HPDE6-E6E7 (cell line): ENCODE measurements around the gene GRAMD1A.
"Not testable (repeated sequence)": the region's sequence is repeated elsewhere in the genome, so short reads cannot be mapped to it uniquely, and the experiment has no call there.

Experiments used
- DNase-seq: peaks from one replicate; pipeline ENCODE4 v3.0.0; 2011; ENCODE audit warnings: missing footprints; ENCODE audit errors: extremely low spot score

Gene GRAMD1A

GRCh38 chr19:35037716-35038622 lies 37.8 kb downstream of the GRAMD1A start:
- no peak for DNase-seq

DNA sequence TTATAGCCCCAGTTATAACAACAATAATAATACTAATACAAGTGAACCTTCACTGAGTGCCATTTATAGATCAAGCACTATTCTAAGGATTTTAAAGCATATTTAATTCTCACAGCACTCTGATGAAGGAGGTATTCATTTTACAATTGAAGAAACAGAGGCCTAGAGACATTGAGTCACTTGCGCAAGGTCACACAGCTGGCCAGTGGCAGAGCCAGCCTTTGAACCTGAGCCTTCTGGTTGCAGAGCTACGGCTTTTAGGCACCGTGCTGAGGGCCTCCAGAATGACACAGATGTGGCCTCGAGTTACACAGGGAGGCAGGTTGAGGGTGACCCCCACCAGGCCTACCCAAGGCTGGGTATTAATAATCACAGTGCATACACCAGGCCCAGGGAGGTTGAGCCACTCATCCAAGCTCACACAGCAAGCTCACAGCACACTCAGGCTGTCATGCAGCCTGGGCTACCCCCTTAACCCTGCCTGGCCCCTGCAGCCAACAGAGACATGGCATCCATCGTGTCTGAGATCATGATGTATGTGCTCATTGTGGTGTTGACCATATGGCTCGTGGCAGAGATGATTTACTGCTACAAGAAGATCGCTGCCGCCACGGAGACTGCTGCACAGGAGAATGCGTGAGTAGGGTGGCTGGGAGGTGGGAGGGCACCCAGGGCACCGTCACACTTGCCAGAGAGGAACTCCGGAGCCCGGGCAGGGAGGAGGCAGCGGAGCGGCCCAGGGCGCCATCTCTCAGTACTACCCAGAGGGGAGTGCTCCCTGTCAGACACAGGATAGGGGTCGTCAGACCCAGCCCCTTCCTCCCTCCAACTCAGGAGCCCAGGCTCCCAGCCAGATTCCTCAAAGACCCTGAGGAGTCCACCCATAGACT lies 38.7 kb downstream of the GRAMD1A start:
- DNase-seq, result no peak

DNA sequence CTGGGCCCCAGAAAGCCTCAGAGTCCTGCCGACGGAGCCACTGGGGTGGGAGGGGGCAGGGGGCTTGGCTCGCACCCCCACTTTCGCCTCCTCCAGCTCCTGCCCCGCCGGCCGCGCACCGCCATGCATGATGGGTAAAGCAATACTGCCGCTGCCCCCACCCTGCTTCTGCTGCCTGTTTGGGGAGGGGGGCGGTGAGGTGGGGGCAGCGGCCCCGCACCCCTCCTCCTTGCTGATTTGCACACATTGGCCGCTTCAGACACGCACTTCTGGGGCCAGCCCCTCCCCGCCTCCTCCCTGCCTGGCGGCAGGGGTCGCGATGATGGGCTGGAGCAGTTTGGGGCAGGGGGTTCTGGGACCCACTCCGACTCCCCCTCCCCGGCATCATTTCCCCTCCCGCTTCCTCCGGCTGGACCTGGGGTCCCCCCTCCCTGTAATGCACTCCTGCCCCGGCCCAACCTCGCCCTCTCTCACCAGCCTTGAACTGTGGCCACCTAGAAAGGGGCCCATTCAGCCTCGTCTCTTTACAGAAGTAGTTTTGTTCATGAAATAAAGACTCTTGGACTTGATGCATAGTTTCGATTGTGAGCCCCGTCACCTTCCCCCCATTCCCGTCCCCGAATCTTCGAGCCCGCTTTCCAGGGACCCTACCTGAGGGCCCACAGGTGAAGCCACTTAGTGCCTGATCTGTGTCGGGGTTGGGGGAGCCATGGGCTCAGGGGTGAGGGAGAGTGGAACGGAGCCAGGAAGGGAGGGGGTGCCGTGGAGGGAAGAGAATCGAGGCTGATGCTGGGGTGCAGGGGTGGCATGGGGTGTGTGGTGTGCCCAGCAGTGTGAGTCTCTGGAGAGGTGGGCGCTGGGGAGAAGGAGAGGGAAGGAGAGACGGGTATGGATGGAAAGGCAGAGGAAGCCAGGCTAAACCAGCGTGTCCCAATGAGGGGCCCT lies 40.0 kb downstream of the GRAMD1A start:
- DNase-seq, result no peak

GRCh38 chr19:35040826-35041547 lies 40.9 kb downstream of the GRAMD1A start:
- DNase-seq, result no peak

- DNase-seq, result no peak
Observed at GRCh38 chr19:35041548-35042055, 41.5 kb downstream of the GRAMD1A start, which contains the start of gene HPN. Gene HPN, plus strand, starts transcription at chr19:35041721. Its CDS starts 786 bp downstream, at chr19:35042507.

DNA sequence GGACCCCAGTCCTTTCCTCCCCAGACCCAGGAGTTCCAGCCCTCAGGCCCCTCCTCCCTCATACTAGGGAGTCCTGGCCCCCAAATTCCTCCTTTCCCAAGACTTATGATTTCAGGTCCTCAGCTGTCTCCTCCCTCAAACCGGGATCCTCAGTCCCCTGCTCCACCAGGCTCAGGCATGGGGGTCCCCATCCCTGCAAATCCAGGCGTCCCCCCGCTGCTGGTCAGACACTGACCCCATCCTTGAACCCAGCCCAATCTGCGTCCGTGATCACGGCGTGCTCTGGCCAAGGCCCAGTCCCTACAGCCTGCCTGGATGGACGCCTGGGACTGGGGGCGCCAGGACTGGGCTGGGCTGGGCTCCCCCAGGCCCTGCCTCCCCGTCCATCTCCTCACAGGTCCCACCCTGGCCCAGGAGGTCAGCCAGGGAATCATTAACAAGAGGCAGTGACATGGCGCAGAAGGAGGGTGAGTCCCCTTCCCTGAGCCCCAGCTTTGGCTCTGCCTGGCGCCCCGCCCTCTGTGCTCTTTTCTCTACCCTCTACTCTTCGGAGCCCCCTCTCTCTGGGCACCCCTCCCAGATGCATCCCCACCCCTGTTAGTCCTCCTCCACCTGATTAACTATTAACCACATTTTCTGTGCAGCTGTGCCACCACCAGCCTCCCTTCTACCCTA lies 42.1 kb downstream of the GRAMD1A start:
- DNase-seq, result no peak

DNA sequence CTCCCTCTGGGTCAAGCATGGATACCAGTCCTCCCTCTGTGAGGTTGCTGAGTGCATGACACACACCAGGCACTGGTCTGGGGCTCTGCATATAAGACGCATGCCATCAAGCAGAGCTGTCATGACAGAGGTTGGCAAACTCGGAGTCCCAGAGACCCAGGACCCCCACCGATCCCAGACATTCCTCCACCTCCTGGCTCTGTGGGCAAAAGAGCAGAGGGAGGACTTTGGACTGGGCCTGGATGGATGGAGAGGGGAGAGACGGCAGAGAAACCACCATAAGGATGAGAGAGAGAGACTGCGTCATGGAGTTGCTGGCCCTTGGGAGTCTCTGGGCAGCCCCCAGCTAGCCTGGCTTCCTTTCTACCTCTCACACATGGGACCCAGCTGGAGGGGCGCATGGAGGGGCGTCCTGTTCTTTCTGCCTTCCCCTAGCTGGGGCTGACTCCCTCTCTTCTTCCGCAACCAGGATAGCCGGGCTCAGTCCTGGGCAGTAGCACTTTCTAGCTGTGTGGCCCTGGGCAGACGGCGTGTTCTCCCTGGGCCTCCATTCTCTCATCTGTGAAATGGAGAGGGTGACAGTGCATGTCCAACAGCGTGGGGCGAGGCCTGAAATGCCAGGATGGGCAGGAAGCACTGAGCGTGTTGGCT lies 43.0 kb downstream of the GRAMD1A start:
- no peak for DNase-seq

DNA sequence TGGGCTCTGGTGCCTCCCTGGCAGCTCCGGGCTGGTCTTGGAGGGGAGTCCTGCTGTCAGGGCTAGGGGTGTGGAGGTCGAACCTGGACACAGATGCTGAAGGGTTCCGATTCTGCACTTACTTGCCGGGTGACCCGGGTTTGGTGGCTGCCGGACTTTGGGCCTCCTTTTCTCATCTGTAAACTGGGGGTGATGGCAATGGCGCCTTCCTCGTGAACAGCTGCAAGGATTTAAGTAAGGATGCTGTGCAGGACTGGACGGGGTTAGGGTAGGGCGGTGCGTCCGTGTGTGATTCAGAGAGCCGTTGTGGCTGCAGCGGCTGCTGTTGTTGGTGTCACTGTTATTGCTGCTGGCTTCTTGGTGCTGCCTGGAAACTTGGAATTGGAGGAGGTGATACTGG lies 43.8 kb downstream of the GRAMD1A start:
- no peak for DNase-seq

DNA sequence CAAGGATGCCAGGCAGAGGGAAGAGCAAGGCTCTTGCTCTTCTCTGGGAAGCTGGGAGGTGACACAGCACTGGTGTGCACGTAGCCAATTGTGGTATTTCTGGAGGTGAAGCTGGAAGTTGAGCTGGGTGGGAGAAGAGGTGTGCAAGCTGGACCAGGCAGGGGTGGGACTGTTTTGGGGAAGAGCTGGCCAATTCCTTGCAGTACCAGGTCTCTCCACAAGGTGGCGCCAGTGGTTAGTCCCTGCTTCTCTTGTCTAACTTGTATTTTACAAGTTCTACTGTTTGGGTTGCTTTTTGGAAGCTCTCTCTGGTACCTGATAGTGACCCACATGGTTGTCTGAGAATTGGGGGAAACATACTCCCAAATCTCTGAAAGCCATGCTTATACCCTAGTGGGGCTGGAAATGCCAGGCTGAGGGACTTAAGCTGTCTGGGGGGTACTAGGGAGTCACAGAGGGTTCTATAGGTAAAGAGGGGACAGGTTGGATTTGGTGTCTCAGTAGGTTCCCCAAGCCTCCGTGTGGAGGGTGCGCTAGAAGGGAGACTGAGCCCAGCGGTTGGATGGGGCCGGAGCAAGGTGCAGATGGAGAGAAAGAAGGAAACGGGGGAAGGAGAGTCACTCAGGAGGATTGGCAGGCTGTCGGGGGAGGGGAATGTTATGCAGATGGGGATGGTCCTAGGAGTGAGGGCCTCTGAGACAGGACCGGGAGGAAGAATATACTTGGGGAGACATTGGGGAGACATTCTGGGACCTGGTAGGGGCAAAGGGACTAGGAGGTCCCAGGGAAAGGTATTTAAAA lies 44.4 kb downstream of the GRAMD1A start:
- DNase-seq, result no peak

DNA sequence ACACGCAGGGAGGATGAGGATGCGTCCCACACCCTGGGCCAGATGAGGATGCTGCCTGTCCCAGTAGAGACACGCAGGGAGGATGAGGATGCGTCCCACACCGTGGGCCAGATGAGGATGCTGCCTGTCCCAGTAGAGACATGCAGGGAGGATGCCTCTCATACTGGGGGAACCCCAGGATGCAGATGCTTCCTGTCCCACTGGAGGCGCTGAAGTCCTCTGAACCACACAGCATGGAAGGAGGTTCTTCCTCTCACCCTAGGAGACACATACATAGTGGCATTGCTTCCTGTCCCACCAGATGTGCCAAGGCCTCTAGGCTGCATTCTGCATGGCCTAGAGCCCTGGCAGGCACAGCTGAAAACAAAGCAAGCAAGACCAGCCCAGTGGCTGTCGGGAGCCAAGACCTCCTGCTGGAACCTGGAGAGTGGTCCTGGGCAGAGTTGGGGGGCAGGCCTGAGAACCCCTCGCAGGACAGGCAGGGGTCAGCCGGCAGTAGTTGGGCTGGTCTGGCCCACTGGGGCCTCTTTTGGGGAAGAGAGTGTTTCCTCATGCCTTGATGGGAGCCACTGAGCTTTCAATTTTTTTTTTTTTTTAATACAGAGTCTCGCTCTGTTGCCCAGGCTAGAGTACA lies 45.7 kb downstream of the GRAMD1A start:
- no peak for DNase-seq

DNA sequence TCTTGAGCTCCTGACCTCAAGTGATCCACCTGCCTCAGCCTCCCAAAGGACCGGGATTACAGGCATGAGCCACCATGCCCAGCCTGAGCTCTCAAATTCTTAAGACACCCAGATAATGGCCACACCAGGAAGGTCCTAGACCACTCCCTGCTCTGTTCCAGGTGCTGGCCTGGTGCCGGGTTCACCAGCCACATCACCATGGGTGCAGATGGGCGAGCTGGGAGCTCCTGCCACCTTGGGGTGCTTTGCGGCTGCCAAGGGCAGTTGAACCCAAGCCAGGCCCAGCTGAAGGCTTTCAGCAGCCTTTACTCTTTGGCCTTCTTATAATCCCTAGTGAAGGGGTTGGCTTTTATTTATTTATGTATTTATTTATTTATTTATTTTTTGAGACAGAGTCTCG lies 46.3 kb downstream of the GRAMD1A start:
- DNase-seq, result no peak

GRCh38 chr19:35048911-35049411 lies 48.8 kb downstream of the GRAMD1A start:
- no peak for DNase-seq

GRCh38 chr19:35049456-35049855 lies 49.3 kb downstream of the GRAMD1A start:
- DNase-seq, result no peak

- DNase-seq, result not testable (repeated sequence)
Observed at GRCh38 chr19:35050662-35051061, 50.5 kb downstream of the GRAMD1A start.

GRCh38 chr19:35051268-35051667 lies 51.1 kb downstream of the GRAMD1A start:
- not testable (repeated sequence) for DNase-seq

DNA sequence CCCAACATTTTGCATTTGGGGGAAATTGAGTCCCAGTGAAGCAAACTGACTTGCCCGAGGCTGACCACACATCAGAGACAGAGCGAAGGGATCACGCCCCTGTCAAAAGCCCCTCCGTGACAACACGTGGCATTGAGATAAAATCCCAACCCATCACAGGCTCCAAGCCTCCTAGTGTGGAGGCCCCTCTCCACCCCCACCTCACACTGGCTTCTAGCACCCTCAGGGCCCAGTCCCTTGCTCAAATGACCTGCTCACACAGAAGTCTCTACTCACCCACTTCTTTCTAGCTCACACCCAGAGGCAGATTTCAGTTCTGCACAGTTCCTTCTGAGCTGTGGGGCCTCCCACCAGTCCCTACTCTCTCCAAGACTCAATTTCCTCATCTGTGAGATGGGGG lies 51.7 kb downstream of the GRAMD1A start:
- DNase-seq, result no peak

DNA sequence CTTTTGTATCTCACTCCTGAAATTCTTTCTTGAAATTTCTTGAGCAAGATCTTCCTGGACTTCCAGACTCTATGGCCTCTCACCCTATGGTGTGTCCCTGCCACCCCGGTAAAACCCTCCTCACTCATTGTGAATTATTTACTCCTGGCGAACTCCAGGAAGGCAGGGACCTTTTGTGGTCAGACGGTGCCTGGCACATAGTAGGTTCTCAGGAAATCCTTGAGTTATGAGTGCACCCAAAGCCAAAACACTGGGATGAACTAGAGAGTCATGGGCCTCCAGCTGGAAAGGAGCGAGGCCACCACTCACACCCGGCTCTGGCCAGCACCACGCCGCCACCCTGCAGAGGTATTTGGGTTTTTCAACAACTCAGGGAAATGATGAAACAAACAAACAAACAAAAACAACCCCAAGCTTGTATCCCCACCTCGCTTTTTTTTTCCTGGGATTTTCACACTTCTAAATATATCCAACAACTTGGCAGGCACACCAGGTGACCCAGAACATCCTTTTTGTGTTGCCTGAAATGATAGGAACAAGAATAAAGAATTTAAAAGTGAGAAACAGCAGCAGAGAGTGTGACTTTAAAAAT lies 52.6 kb downstream of the GRAMD1A start:
- no peak for DNase-seq
